Esophagus muscularis mucosa (tissue), 4 donors: ENCODE results near the gene TIMM22. TPM values are rescaled to one million over a fixed set of nuclear protein-coding genes. Genes with fewer than 3 reads are reported as not detected.
A peak's percentile ranks its signal among the peaks of the same experiment; 100 is the strongest.

ENCODE experiments used
- DNase-seq: peaks from one replicate; pipeline ENCODE4 v3.0.0-alpha.2; 2017; ENCODE audit errors: extremely low spot score
- H3K27ac ChIP-seq, 4 donors: fragments of 200-600 bp; sonication (generic); replicated peaks in 1 of 4; 1 replicate in 3 of 4; 2 replicates in 1 of 4; pipeline ENCODE4 v1.5.1; 2016 to 2019; ENCODE audit warnings: mild to moderate bottlenecking in 1 of 4
- H3K27me3 ChIP-seq, 4 donors: fragments of 200-600 bp; sonication (generic); one replicate each; pipeline versions ENCODE4 v1.5.1 to v1.6.0; 2016 to 2019
- H3K36me3 ChIP-seq, 4 donors: fragments of 200-600 bp; sonication (generic); one replicate each; pipeline ENCODE4 v1.5.1; 2016 to 2019
- H3K4me1 ChIP-seq, 4 donors: fragments of 200-600 bp; sonication (generic); one replicate each; pipeline ENCODE4 v1.5.1; 2016 to 2019
- H3K4me3 ChIP-seq, 4 donors: fragments of 200-600 bp; sonication (generic); 1 replicate in 2 of 4; 2 replicates in 2 of 4; pipeline ENCODE4 v1.5.1; 2016 to 2019; ENCODE audit warnings: mild to moderate bottlenecking in 4 of 4, moderate library complexity in 1 of 4
- H3K9me3 ChIP-seq, 4 donors: fragments of 200-600 bp; sonication (generic); 1 replicate in 3 of 4; 2 replicates in 1 of 4; pipeline ENCODE4 v1.5.1; 2016 to 2019
- CTCF ChIP-seq, 3 experiments: fragments of 200-600 bp in 2 of 3; fragments of 450-650 bp in 1 of 3; sonication (generic) in 2 of 3; IDR thresholded peaks; one replicate each; pipeline ENCODE4 v1.5.1; 2017 to 2019; ENCODE audit warnings: antibody characterized with exemption in 3 of 3, mild to moderate bottlenecking in 2 of 3, moderate library complexity in 1 of 3
- EP300 ChIP-seq: sonication (generic); formaldehyde crosslinking; IDR thresholded peaks from one replicate; pipeline ENCODE4 v1.6.1; 2017; ENCODE audit warnings: antibody characterized with exemption
- POLR2A ChIP-seq: fragments of 450-650 bp; IDR thresholded peaks from one replicate; pipeline ENCODE4 v1.6.1; 2017; ENCODE audit warnings: antibody characterized with exemption, moderate library complexity, mild to moderate bottlenecking, low read depth
- POLR2AphosphoS5 ChIP-seq, 2 donors: sonication (generic); formaldehyde crosslinking; IDR thresholded peaks; one replicate each; pipeline ENCODE4 v1.6.1; 2017; ENCODE audit warnings: antibody characterized with exemption in 2 of 2
- WGBS: methylation state at CpG from one replicate; pipeline ENCODE4 v1.1.5; 2018; 5-methylcytosine and 5-hydroxymethylcytosine counted together
- intact Hi-C: fragments of 100-400 bp; cut with DNase I; formaldehyde crosslinking; loops from one replicate; pipeline ENCODE4 v1.15.1; 2023
- total RNA-seq, 4 donors: library from RNA; depleted of rRNA; stranded (reverse); fragments of >200 nt; gene quantifications; one replicate each; pipeline versions ENCODE4 v1.1.0 to v1.2.1, GENCODE V29; 2016

The TIMM22 gene
- total RNA-seq, 4 donors from 2014 or later, result 14.1 to 17.9 (median 15.8) TPM

DNA sequence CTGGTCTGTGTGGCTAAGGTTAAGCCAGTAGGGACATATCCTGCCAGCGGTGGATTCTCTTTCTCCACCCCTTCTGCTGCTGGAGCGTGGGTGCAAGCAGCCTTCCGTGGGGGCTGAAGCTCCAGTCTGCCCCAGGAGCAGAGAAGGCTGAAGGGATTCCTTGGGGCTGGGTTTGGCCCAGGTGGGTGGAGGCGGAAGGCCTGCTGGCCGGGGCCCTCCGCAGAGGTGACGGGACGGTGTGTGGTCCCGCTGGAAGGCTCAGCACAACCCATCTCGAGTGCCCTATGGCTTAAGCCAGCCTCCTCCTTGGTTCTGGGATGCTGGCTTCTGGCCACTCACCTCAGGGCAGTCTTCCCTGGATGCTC lies 13.1 kb downstream of the TIMM22 start:
- H3K36me3 ChIP-seq, result peaks cover 37 to 78% (median 66%) of the 10 kb centered on the region in 4 donors
- no peak for DNase-seq
- TF ChIP-seq CTCF (IDR thresholded peaks at IDR 0.05), result no peak
- TF ChIP-seq EP300, result no peak
- no peak for TF ChIP-seq POLR2AphosphoS5 (IDR thresholded peaks at IDR 0.05)
- no peak for TF ChIP-seq POLR2A
- H3K27me3 ChIP-seq, result no peaks in the 10 kb centered on the region
- no peak overlapping the region for H3K4me3 ChIP-seq
- H3K27ac ChIP-seq, result peak overlapping the region; percentile 25 to 80 (median 75)
- intact Hi-C loops, result no loop called here
- no peaks in the 10 kb centered on the region for H3K9me3 ChIP-seq
- H3K4me1 ChIP-seq, result peaks cover 33 to 57% (median 52%) of the 10 kb centered on the region in 4 donors
- 89% methylated on average over 10 of the region's 10 CpGs for WGBS

- no peak for DNase-seq
- peaks cover 28 to 52% (median 47%) of the 10 kb centered on the region in 4 donors for H3K4me1 ChIP-seq
- H3K27ac ChIP-seq, result peak overlapping the region; percentile 20 to 79 (median 48)
- TF ChIP-seq EP300 (no peak), POLR2AphosphoS5 (IDR thresholded peaks at IDR 0.05) (no peak), POLR2A (no peak), CTCF (IDR thresholded peaks at IDR 0.05) (no peak)
- H3K27me3 ChIP-seq, result no peaks in the 10 kb centered on the region
- WGBS, result no CpG with 5 or more reads among the region's 14 CpGs
- H3K36me3 ChIP-seq, result peaks cover 37 to 75% (median 67%) of the 10 kb centered on the region in 4 donors
- no peak overlapping the region for H3K4me3 ChIP-seq
- H3K9me3 ChIP-seq, result no peaks in the 10 kb centered on the region
- intact Hi-C loops, result no loop called here
These were observed 13.7 kb downstream of the TIMM22 start for GRCh38 chr17:1010586-1010985.

- no peak for DNase-seq
- Histone ChIP-seq H3K4me3 (no peak overlapping the region), H3K4me1 (peaks cover 23 to 47% (median 42%) of the 10 kb centered on the region in 4 donors), H3K27ac (no peak overlapping the region), H3K36me3 (peaks cover 37 to 70% (median 66%) of the 10 kb centered on the region in 4 donors), H3K9me3 (no peaks in the 10 kb centered on the region), H3K27me3 (no peaks in the 10 kb centered on the region)
- intact Hi-C loops, result no loop called here
- WGBS, result 78% methylated on average over 9 of the region's 10 CpGs
- TF ChIP-seq POLR2A (no peak), POLR2AphosphoS5 (IDR thresholded peaks at IDR 0.05) (no peak), CTCF (IDR thresholded peaks at IDR 0.05) (no peak), EP300 (no peak)
These were observed 14.2 kb downstream of the TIMM22 start for GRCh38 chr17:1011138-1011537.

- Histone ChIP-seq H3K4me3 (no peak overlapping the region), H3K4me1 (peaks cover 17 to 39% (median 35%) of the 10 kb centered on the region in 4 donors), H3K9me3 (no peaks in the 10 kb centered on the region), H3K27me3 (no peaks in the 10 kb centered on the region), H3K27ac (no peak overlapping the region), H3K36me3 (peaks cover 37 to 67% (median 65%) of the 10 kb centered on the region in 4 donors)
- TF ChIP-seq POLR2AphosphoS5 (IDR thresholded peaks at IDR 0.05) (no peak), POLR2A (no peak), CTCF (IDR thresholded peaks at IDR 0.05) (no peak), EP300 (no peak)
- intact Hi-C loops, result no loop called here
- 86% methylated on average over 41 of the region's 57 CpGs for WGBS
- DNase-seq, result no peak
These were observed 15.1 kb downstream of the TIMM22 start for GRCh38 chr17:1011760-1012735.
